Glutamatergic neuron (in vitro differentiated cells): ENCODE measurements around the gene RHBDL1. TPM values are rescaled to one million over a fixed set of nuclear protein-coding genes. Genes with fewer than 3 reads are reported as not detected.

Source experiments
- DNase-seq: peaks from one replicate; pipeline ENCODE4 v3.0.0; 2022
- H3K27ac Mint-ChIP-seq: one replicate; pipeline ENCODE4 v1.8.0; 2020; ENCODE audit warnings: mild to moderate bottlenecking, mixed read lengths, inconsistent platforms; ENCODE audit not compliant: unreplicated experiment
- H3K27me3 Mint-ChIP-seq: one replicate; pipeline ENCODE4 v1.8.0; 2020; ENCODE audit warnings: mild to moderate bottlenecking, moderate library complexity, mixed read lengths, inconsistent platforms; ENCODE audit not compliant: unreplicated experiment
- H3K36me3 Mint-ChIP-seq: one replicate; pipeline ENCODE4 v1.8.0; 2020; ENCODE audit warnings: mild to moderate bottlenecking, mixed read lengths, inconsistent platforms; ENCODE audit not compliant: unreplicated experiment
- H3K4me1 Mint-ChIP-seq: one replicate; pipeline ENCODE4 v1.8.0; 2020; ENCODE audit warnings: mild to moderate bottlenecking, low read depth, mixed read lengths, inconsistent platforms; ENCODE audit not compliant: unreplicated experiment
- H3K4me3 Mint-ChIP-seq: one replicate; pipeline ENCODE4 v1.8.0; 2020; ENCODE audit warnings: mild to moderate bottlenecking, mixed read lengths, inconsistent platforms; ENCODE audit not compliant: unreplicated experiment
- H3K9me3 Mint-ChIP-seq: one replicate; pipeline ENCODE4 v1.8.0; 2020; ENCODE audit warnings: mild to moderate bottlenecking, moderate library complexity, mixed read lengths, inconsistent platforms; ENCODE audit not compliant: unreplicated experiment
- CTCF ChIP-seq: fragments of 200-600 bp; sonication (generic); IDR thresholded peaks from one replicate; pipeline ENCODE4 v1.5.0; 2021; ENCODE audit not compliant: partially characterized antibody, unreplicated experiment
- total RNA-seq: library from RNA; stranded (reverse); fragmentation: NEBNext Ultra II Directional; extraction: Animal tissue kit (Norgen Biotek cat#: 25700); gene quantifications from one replicate; pipeline ENCODE4 v1.2.1, GENCODE V29; 2021; ENCODE audit not compliant: unreplicated experiment

The RHBDL1 gene
- total RNA-seq, 1 donor from 2014 or later = 8.2 TPM

GRCh38 chr16:631808-632358, 43.6 kb upstream of the RHBDL1 start:
- peaks cover 17% of the 10 kb centered on the region for H3K9me3 Mint-ChIP-seq
- peaks cover 12% of the 10 kb centered on the region for H3K4me1 Mint-ChIP-seq
- H3K4me3 Mint-ChIP-seq = peak overlapping the region; percentile 68
- H3K27ac Mint-ChIP-seq = peak overlapping the region; percentile 62
- no peaks in the 10 kb centered on the region for H3K36me3 Mint-ChIP-seq
- no peak for TF ChIP-seq CTCF
- peaks cover 24% of the 10 kb centered on the region for H3K27me3 Mint-ChIP-seq
- DNase-seq = no peak

- Mint-ChIP-seq H3K27ac (no peak overlapping the region), H3K9me3 (peaks cover 17% of the 10 kb centered on the region), H3K4me3 (no peak overlapping the region), H3K27me3 (peaks cover 22% of the 10 kb centered on the region), H3K36me3 (no peaks in the 10 kb centered on the region), H3K4me1 (peaks cover 11% of the 10 kb centered on the region)
- no peak for TF ChIP-seq CTCF
- peak; percentile 12 for DNase-seq
Observed at GRCh38 chr16:632486-633335, 42.8 kb upstream of the RHBDL1 start.

- Mint-ChIP-seq H3K36me3 (no peaks in the 10 kb centered on the region), H3K9me3 (peaks cover 17% of the 10 kb centered on the region), H3K27me3 (peaks cover 22% of the 10 kb centered on the region), H3K27ac (no peak overlapping the region), H3K4me3 (no peak overlapping the region), H3K4me1 (peaks cover 8% of the 10 kb centered on the region)
- no peak for TF ChIP-seq CTCF
- no peak for DNase-seq
Observed at GRCh38 chr16:633336-634050, 42.0 kb upstream of the RHBDL1 start.

- TF ChIP-seq CTCF = no peak
- Mint-ChIP-seq H3K27me3 (peaks cover 16% of the 10 kb centered on the region), H3K36me3 (no peaks in the 10 kb centered on the region), H3K27ac (no peak overlapping the region), H3K4me3 (peak overlapping the region; percentile 46), H3K4me1 (peaks cover 3% of the 10 kb centered on the region), H3K9me3 (peaks cover 14% of the 10 kb centered on the region)
- no peak for DNase-seq
Observed at GRCh38 chr16:634051-634670, 41.3 kb upstream of the RHBDL1 start.
